Activated T-cell treated with anti-CD3 and anti-CD28 coated beads, Interleukin-2, amount 50 U/mL, for 48 hours (primary cell): ENCODE data around the gene CDYL2.
"Not testable (repeated sequence)": the region's sequence is repeated elsewhere in the genome, so short reads cannot be mapped to it uniquely, and the experiment has no call there.

Experiments
- DNase-seq, 2 experiments: peaks; one replicate each; pipeline ENCODE4 v3.0.0-alpha.2; 2020

The CDYL2 gene

GRCh38 chr16:80742331-80742730 lies 62.1 kb downstream of the CDYL2 start:
- DNase-seq: no peak

GRCh38 chr16:80741724-80742123 lies 62.7 kb downstream of the CDYL2 start:
- no peak for DNase-seq

GRCh38 chr16:80739523-80739922 lies 64.9 kb downstream of the CDYL2 start:
- peak; percentile 32 to 56 for DNase-seq

- DNase-seq: no peak
Measured at GRCh38 chr16:80738521-80738920, 65.9 kb downstream of the CDYL2 start.

- DNase-seq: no peak
Measured at GRCh38 chr16:80735846-80736245, 68.6 kb downstream of the CDYL2 start.

- DNase-seq: no peak
Measured at GRCh38 chr16:80733407-80733806, 71.0 kb downstream of the CDYL2 start.

GRCh38 chr16:80731915-80732314 lies 72.5 kb downstream of the CDYL2 start:
- no peak for DNase-seq

- not testable (repeated sequence) for DNase-seq
Measured at GRCh38 chr16:80727066-80727763, 77.2 kb downstream of the CDYL2 start.

GRCh38 chr16:80725566-80726162 lies 78.7 kb downstream of the CDYL2 start:
- no peak for DNase-seq

- DNase-seq: no peak
Measured at GRCh38 chr16:80723981-80724380, 80.4 kb downstream of the CDYL2 start.

- no peak for DNase-seq
Measured at GRCh38 chr16:80723091-80723490, 81.3 kb downstream of the CDYL2 start.

GRCh38 chr16:80720804-80721371 lies 83.5 kb downstream of the CDYL2 start:
- no peak for DNase-seq

- peak; percentile 23 to 25 for DNase-seq
Measured at GRCh38 chr16:80719573-80719972, 84.8 kb downstream of the CDYL2 start.

- no peak for DNase-seq
Measured at GRCh38 chr16:80718480-80719220, 85.7 kb downstream of the CDYL2 start.

GRCh38 chr16:80717611-80718010 lies 86.8 kb downstream of the CDYL2 start:
- DNase-seq: no peak

- no peak for DNase-seq
Measured at GRCh38 chr16:80716564-80717139, 87.7 kb downstream of the CDYL2 start.

GRCh38 chr16:80711406-80711805 lies 93.0 kb downstream of the CDYL2 start:
- no peak for DNase-seq

GRCh38 chr16:80710918-80711317 lies 93.5 kb downstream of the CDYL2 start:
- DNase-seq: no peak

GRCh38 chr16:80708823-80709222 lies 95.6 kb downstream of the CDYL2 start:
- DNase-seq: no peak

GRCh38 chr16:80707686-80708085 lies 96.7 kb downstream of the CDYL2 start:
- DNase-seq: no peak

- no peak for DNase-seq
Measured at GRCh38 chr16:80705596-80705995, 98.8 kb downstream of the CDYL2 start.

- no peak for DNase-seq
Measured at GRCh38 chr16:80704751-80705505, 99.5 kb downstream of the CDYL2 start.
